Metanephros (tissue), 1 donor: ENCODE data around the gene ZBTB33. TPM values are rescaled to one million over a fixed set of nuclear protein-coding genes. Genes with fewer than 3 reads are reported as not detected.

Source experiments
- total RNA-seq: library from RNA; depleted of rRNA; stranded (reverse); fragments of >200 nt; gene quantifications from one replicate; pipeline ENCODE4 v1.2.3, GENCODE V29; 2014

The ZBTB33 gene, protein sequence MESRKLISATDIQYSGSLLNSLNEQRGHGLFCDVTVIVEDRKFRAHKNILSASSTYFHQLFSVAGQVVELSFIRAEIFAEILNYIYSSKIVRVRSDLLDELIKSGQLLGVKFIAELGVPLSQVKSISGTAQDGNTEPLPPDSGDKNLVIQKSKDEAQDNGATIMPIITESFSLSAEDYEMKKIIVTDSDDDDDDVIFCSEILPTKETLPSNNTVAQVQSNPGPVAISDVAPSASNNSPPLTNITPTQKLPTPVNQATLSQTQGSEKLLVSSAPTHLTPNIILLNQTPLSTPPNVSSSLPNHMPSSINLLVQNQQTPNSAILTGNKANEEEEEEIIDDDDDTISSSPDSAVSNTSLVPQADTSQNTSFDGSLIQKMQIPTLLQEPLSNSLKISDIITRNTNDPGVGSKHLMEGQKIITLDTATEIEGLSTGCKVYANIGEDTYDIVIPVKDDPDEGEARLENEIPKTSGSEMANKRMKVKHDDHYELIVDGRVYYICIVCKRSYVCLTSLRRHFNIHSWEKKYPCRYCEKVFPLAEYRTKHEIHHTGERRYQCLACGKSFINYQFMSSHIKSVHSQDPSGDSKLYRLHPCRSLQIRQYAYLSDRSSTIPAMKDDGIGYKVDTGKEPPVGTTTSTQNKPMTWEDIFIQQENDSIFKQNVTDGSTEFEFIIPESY
- total RNA-seq: 16.7 TPM

DNA sequence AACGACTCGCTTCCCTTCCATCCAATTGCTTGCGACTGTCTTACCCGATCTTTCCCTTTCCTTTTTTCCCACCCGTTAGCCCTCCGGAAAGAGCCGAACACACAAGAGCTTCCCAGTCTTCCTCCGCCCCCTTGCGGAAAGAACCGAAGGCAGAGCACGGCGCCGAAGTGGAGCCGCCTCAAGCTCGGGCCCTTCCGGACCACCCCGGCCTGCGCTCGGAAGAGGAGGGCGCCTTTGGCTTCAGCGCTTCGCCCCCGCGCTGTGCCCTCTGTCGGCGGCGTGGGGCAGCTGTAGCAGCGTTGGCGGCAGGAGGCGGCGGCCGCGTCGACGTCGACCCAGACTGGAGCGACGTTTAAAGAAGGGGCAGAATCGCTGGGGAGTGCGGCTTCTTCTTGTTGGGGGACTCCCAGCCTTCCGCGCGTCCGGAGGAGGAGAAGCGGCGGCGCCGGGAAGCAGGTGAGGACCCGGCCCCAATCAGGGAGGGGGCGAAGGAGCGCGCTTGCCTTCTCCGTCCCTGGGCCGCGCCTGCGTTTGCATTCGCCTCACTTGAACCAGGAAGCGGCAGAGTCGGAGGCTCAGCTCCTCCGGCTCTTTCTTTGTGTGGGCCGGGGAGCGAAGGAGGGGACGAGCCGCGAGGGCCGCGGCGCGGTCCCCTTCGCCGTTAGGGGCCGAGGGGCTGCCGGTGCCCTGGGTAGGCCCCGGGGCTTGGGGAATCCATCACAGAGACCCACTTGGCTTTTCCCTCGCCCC lies at the start of gene ZBTB33:
Gene ZBTB33 (plus strand): TSS at position 291 of the 750 bp plus-strand sequence. CDS start 2,604 bp downstream, outside the sequence.

Other genes with a start within 250 kb of the ZBTB33 start
- gene RHOXF2B, start 173.1 kb upstream of the ZBTB33 start, total RNA-seq: not detected
- gene RHOXF1, start 134.9 kb upstream of the ZBTB33 start, total RNA-seq: 0.47 TPM
- gene RHOXF2, start 92.2 kb upstream of the ZBTB33 start, total RNA-seq: not detected
- 0.88 TPM for gene TMEM255A, start 60.6 kb downstream of the ZBTB33 start, total RNA-seq
- gene ATP1B4, start 111.3 kb downstream of the ZBTB33 start, total RNA-seq: 31.2 TPM
- gene LAMP2, start 218.5 kb downstream of the ZBTB33 start, total RNA-seq: 121 TPM